Body of pancreas (tissue), 4 donors: ENCODE results near the gene ATPAF1. TPM values are rescaled to one million over a fixed set of nuclear protein-coding genes. Genes with fewer than 3 reads are reported as not detected.
"Not testable (repeated sequence)": the region's sequence is repeated elsewhere in the genome, so short reads cannot be mapped to it uniquely, and the experiment has no call there.

Experiments used
- ATAC-seq: fragments of 150-250 bp; one replicate; pipeline ENCODE4 v1.9.1; 2016
- DNase-seq, 4 donors: peaks; one replicate each; pipeline ENCODE4 v3.0.0-alpha.2; 2019
- H3K27ac ChIP-seq, 4 donors: fragments of 200-600 bp; sonication (generic); 1 replicate in 3 of 4; 2 replicates in 1 of 4; pipeline versions ENCODE4 v1.5.1 to v1.6.1; 2016 to 2019; ENCODE audit warnings: mild to moderate bottlenecking in 1 of 4, mixed read lengths in 1 of 4, moderate library complexity in 1 of 4
- H3K27me3 ChIP-seq, 2 donors: fragments of 200-600 bp; sonication (generic); one replicate each; pipeline ENCODE4 v1.6.0; 2016; ENCODE audit warnings: mild to moderate bottlenecking in 1 of 2
- H3K36me3 ChIP-seq, 2 donors: fragments of 200-600 bp; sonication (generic); replicated peaks in 1 of 2; 2 replicates each; pipeline ENCODE4 v1.5.1; 2016; ENCODE audit warnings: low read depth in 2 of 2; ENCODE audit not compliant: insufficient read depth in 1 of 2
- H3K4me1 ChIP-seq: fragments of 200-600 bp; sonication (generic); one replicate; pipeline ENCODE4 v1.6.0; 2016
- H3K4me3 ChIP-seq, 2 donors: fragments of 200-600 bp; sonication (generic); 1 replicate in 1 of 2; 2 replicates in 1 of 2; pipeline ENCODE4 v1.5.1; 2016 to 2019
- H3K9me3 ChIP-seq, 3 donors: fragments of 200-600 bp; sonication (generic); 1 replicate in 2 of 3; 2 replicates in 1 of 3; pipeline ENCODE4 v1.5.1; 2016
- CTCF ChIP-seq, 7 experiments: fragments of 450-650 bp in 4 of 7; fragments of 200-600 bp in 3 of 7; sonication (generic) in 3 of 7; IDR thresholded peaks; one replicate each; pipeline ENCODE4 v1.5.1; 2016 to 2019; ENCODE audit warnings: antibody characterized with exemption in 7 of 7
- POLR2A ChIP-seq, 3 donors: fragments of 450-650 bp; IDR thresholded peaks; one replicate each; pipeline ENCODE4 v1.6.1; 2016; ENCODE audit warnings: antibody characterized with exemption in 3 of 3, mild to moderate bottlenecking in 2 of 3
- WGBS, 2 donors: methylation state at CpG; one replicate each; pipeline ENCODE4 v1.1.5; 2017; 5-methylcytosine and 5-hydroxymethylcytosine counted together
- intact Hi-C: fragments of 100-400 bp; cut with DNase I; formaldehyde crosslinking; loops from one replicate; pipeline ENCODE4 v1.15.1; 2023
- total RNA-seq, 2 donors: library from RNA; depleted of rRNA; stranded (reverse); fragments of >200 nt; gene quantifications; one replicate each; pipeline ENCODE4 v1.1.0, GENCODE V29; 2016

The ATPAF1 gene
- total RNA-seq, 2 donors from 2014 or later, result 22.8 to 33.0 TPM

- Histone ChIP-seq H3K4me1 (peaks cover 7% of the 10 kb centered on the region), H3K27me3 (no peaks in the 10 kb centered on the region), H3K36me3 (peaks cover 6 to 16% of the 10 kb centered on the region in 2 donors), H3K9me3 (no peaks in the 10 kb centered on the region), H3K4me3 (no peak overlapping the region), H3K27ac (no peak overlapping the region)
- TF ChIP-seq CTCF (IDR thresholded peaks at IDR 0.05) (no peak), POLR2A (IDR thresholded peaks at IDR 0.05) (no peak)
- WGBS, 2 donors, result 67 to 70% methylated on average over 3 of the region's 3 CpGs
- no peak for DNase-seq
- intact Hi-C loops, result no loop called here
- ATAC-seq, result no peak
Observed at GRCh38 chr1:46703927-46704641, 35.9 kb upstream of the ATPAF1 start.

GRCh38 chr1:46699666-46700065 is 31.5 kb upstream of the ATPAF1 start:
- no peak overlapping the region for H3K27ac ChIP-seq
- no peak for TF ChIP-seq POLR2A (IDR thresholded peaks at IDR 0.05)
- TF ChIP-seq CTCF (IDR thresholded peaks at IDR 0.05), result no peak
- no peaks in the 10 kb centered on the region for H3K9me3 ChIP-seq
- ATAC-seq (no peak), DNase-seq (no peak)
- H3K4me1 ChIP-seq, result peaks cover 7% of the 10 kb centered on the region
- H3K36me3 ChIP-seq, result peaks cover 0 to 4% of the 10 kb centered on the region in 2 donors
- intact Hi-C loops, result no loop called here
- no peaks in the 10 kb centered on the region for H3K27me3 ChIP-seq
- no peak overlapping the region for H3K4me3 ChIP-seq
- 65 to 89% methylated on average over 2 to 3 of the region's 3 CpGs for WGBS, 2 donors

DNA sequence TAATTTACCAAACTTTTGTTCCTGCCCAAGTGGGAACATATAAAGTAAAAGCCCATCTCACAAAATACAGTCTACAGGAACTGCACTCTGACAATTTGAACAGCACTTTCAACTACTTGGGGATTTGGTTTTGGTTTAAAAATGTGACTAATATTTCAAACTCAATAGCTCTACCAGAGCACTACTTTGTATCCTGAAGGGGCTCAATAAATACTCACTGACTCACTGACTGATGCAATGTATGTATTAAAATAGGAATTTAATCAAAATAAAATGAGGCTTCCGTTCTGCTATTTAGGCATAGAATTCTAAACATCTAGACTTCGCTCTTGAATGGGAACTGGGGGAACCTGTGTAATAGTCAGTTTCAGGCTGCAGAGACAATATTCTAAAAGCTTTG is 28.9 kb upstream of the ATPAF1 start:
- no peaks in the 10 kb centered on the region for H3K9me3 ChIP-seq
- H3K36me3 ChIP-seq, result peaks cover 0 to 4% of the 10 kb centered on the region in 2 donors
- H3K4me3 ChIP-seq, result no peak overlapping the region
- no peak overlapping the region for H3K27ac ChIP-seq
- TF ChIP-seq POLR2A (IDR thresholded peaks at IDR 0.05), result no peak
- no peak for TF ChIP-seq CTCF (IDR thresholded peaks at IDR 0.05)
- peaks cover 8% of the 10 kb centered on the region for H3K4me1 ChIP-seq
- ATAC-seq, result no peak
- DNase-seq, result no peak
- intact Hi-C loops, result no loop called here
- no peaks in the 10 kb centered on the region for H3K27me3 ChIP-seq
- WGBS, 2 donors, result 94 to 96% methylated on average over 2 of the region's 2 CpGs

GRCh38 chr1:46694676-46695075 is 26.5 kb upstream of the ATPAF1 start:
- 90 to 98% methylated on average over 3 to 4 of the region's 4 CpGs for WGBS, 2 donors
- intact Hi-C loops, ATAC-seq, H3K27me3 ChIP-seq, H3K36me3 ChIP-seq, H3K27ac ChIP-seq, H3K9me3 ChIP-seq, DNase-seq, H3K4me3 ChIP-seq: not testable (repeated sequence)
- peaks cover 14% of the 10 kb centered on the region for H3K4me1 ChIP-seq

GRCh38 chr1:46692811-46693770 is 24.9 kb upstream of the ATPAF1 start:
- no peak overlapping the region for H3K27ac ChIP-seq
- WGBS, 2 donors, result 27 to 65% methylated on average over 3 of the region's 3 CpGs

More at GRCh38 chr1:46692811-46693770, 24.9 kb upstream of the ATPAF1 start:
- no peaks in the 10 kb centered on the region for H3K27me3 ChIP-seq
- H3K36me3 ChIP-seq, result peaks cover 3 to 15% of the 10 kb centered on the region in 2 donors
- no peak for ATAC-seq
- TF ChIP-seq POLR2A (IDR thresholded peaks at IDR 0.05), result no peak
- TF ChIP-seq CTCF (IDR thresholded peaks at IDR 0.05), result no peak
- peaks cover 26% of the 10 kb centered on the region for H3K4me1 ChIP-seq
- intact Hi-C loops, result no loop called here
- no peaks in the 10 kb centered on the region for H3K9me3 ChIP-seq
- DNase-seq, result no peak
- H3K4me3 ChIP-seq, result no peak overlapping the region
